HepG2 (cell line): ENCODE results near the gene WNT7B. TPM values are rescaled to one million over a fixed set of nuclear protein-coding genes. Genes with fewer than 3 reads are reported as not detected.

Source experiments
- ATAC-seq: fragments of 200-7000 bp; cut with Tn5 transposase; 3 replicates; pipeline ENCODE4 v1.9.1; 2020; ENCODE audit warnings: mild to moderate bottlenecking, moderate library complexity
- BruUV-seq: library from RNA; stranded (reverse); fragments of 400-500 nt; replicated peaks from 2 replicates; lab custom pipeline; 2021; lab: Mats Ljungman, UMichigan
- CTCF ChIA-PET: fragments of 300-600 bp; formaldehyde crosslinking; extraction: SDS; loops from one replicate; lab custom pipeline; 2021; ENCODE audit warnings: low total read pairs, inconsistent platforms, low intra/inter-chr PET ratio; lab: Yijun Ruan, JAX
- POLR2A ChIA-PET: fragments of 350-600 bp; sonication (Branson Sonifier 250); formaldehyde crosslinking; loops from one replicate; lab custom pipeline; 2020; ENCODE audit warnings: antibody characterized with exemption, inconsistent platforms; lab: Yijun Ruan, JAX
- DNase-seq: peaks from one replicate; pipeline ENCODE4 v3.0.0-alpha.2; 2015; ENCODE audit warnings: low spot score
- FAIRE-seq: peaks from 3 replicates; lab custom pipeline; 2011; peaks lifted over from hg19 to GRCh38; lab: Jason Lieb, UNC
- H2AFZ ChIP-seq: one replicate; pipeline ENCODE4 v1.6.1; 2011; ENCODE audit warnings: low read length, inconsistent platforms
- H3K27ac ChIP-seq: fragments of 300-600 bp; 3 replicates; pipeline ENCODE4 v1.8.0; 2011; ENCODE audit warnings: mixed run types, mild to moderate bottlenecking, mixed read lengths, low read length, inconsistent platforms; ENCODE audit not compliant: insufficient read depth; ENCODE audit errors: extremely low read length
- H3K27me3 ChIP-seq, 2 experiments: fragments of 200-600 bp in 1 of 2; 2 replicates in 1 of 2; 3 replicates in 1 of 2; pipeline versions ENCODE4 v1.6.0 to v1.8.0; 2011; ENCODE audit warnings: low read length in 2 of 2, mild to moderate bottlenecking in 2 of 2, moderate library complexity in 2 of 2, inconsistent platforms in 1 of 2; ENCODE audit not compliant: insufficient read depth in 2 of 2, control insufficient read depth in 1 of 2
- H3K36me3 ChIP-seq, 2 experiments: fragments of 200-600 bp in 1 of 2; replicated peaks in 1 of 2; 2 replicates in 1 of 2; 3 replicates in 1 of 2; pipeline versions ENCODE4 v1.5.1 to v1.8.0; 2011; ENCODE audit warnings: low read length in 2 of 2, inconsistent platforms in 1 of 2; ENCODE audit not compliant: insufficient read depth in 2 of 2, control insufficient read depth in 1 of 2
- H3K4me1 ChIP-seq: 2 replicates; pipeline ENCODE4 v1.5.1; 2012; ENCODE audit warnings: low read length, inconsistent platforms; ENCODE audit not compliant: insufficient read depth
- H3K4me2 ChIP-seq: 2 replicates; pipeline ENCODE4 v1.6.0; 2011; ENCODE audit warnings: low read depth, low read length, inconsistent platforms
- H3K4me3 ChIP-seq, 3 experiments: fragments of 200-600 bp in 1 of 3; sonication (generic), shearing (Covaris generic) in 1 of 3; replicated peaks in 1 of 3; 2 replicates each; pipeline ENCODE4 v1.5.1; 2011 to 2016; ENCODE audit warnings: low read length in 3 of 3, inconsistent platforms in 2 of 3, low read depth in 2 of 3, mild to moderate bottlenecking in 2 of 3, control low read depth in 1 of 3, mixed read lengths in 1 of 3; ENCODE audit not compliant: insufficient read depth in 1 of 3
- H3K79me2 ChIP-seq: one replicate; pipeline ENCODE4 v1.6.1; 2011; ENCODE audit warnings: low read length, inconsistent platforms; ENCODE audit not compliant: insufficient read depth
- H3K9ac ChIP-seq: 2 replicates; pipeline ENCODE4 v1.6.0; 2011; ENCODE audit warnings: mild to moderate bottlenecking, low read depth, low read length, inconsistent platforms; ENCODE audit not compliant: insufficient read depth
- H3K9me3 ChIP-seq: 2 replicates; pipeline ENCODE4 v1.5.1; 2012; ENCODE audit warnings: mild to moderate bottlenecking, low read length
- H4K20me1 ChIP-seq: 2 replicates; pipeline ENCODE4 v1.6.0; 2011; ENCODE audit warnings: inconsistent platforms, mild to moderate bottlenecking, low read length, moderate library complexity; ENCODE audit not compliant: insufficient read depth
- CREBL2 ChIP-seq: sonication (generic); formaldehyde crosslinking; IDR thresholded peaks from 2 replicates; pipeline ENCODE4 v1.8.1; 2023; ENCODE audit warnings: missing genetic modification reagents, mild to moderate bottlenecking, borderline replicate concordance
- GABPA ChIP-seq, 2 experiments: IDR thresholded peaks; 2 replicates each; pipeline ENCODE4 v1.6.1; 2011 to 2016; ENCODE audit warnings: low read depth in 2 of 2, low read length in 1 of 2, missing biosample characterization in 1 of 2, missing genetic modification characterization in 1 of 2
- KDM1A ChIP-seq: IDR thresholded peaks from 2 replicates; pipeline ENCODE4 v1.6.1; 2016; ENCODE audit warnings: missing compliant biosample characterization
- NCOA5 ChIP-seq: sonication (generic); formaldehyde crosslinking; IDR thresholded peaks from 2 replicates; pipeline ENCODE4 v1.4.0; 2020; ENCODE audit warnings: missing genetic modification reagents
- NRL ChIP-seq: sonication (generic); formaldehyde crosslinking; IDR thresholded peaks from 2 replicates; pipeline ENCODE4 v1.5.0; 2020; ENCODE audit warnings: missing genetic modification reagents, mild to moderate bottlenecking, moderate library complexity, borderline replicate concordance
- PCBP1 ChIP-seq: fragments of 200-400 bp; formaldehyde crosslinking; IDR thresholded peaks from 2 replicates; pipeline ENCODE4 v1.6.1; 2017; ENCODE audit warnings: mild to moderate bottlenecking, low read depth, low read length, borderline replicate concordance
- PHB2 ChIP-seq: fragments of 450-650 bp; IDR thresholded peaks from 2 replicates; pipeline ENCODE4 v1.6.1; 2018; ENCODE audit not compliant: partially characterized antibody
- PHF21A ChIP-seq: sonication (generic); formaldehyde crosslinking; IDR thresholded peaks from 2 replicates; pipeline ENCODE4 v1.5.0; 2020; ENCODE audit warnings: mild to moderate bottlenecking, missing genetic modification reagents
- RARA ChIP-seq: IDR thresholded peaks from 2 replicates; pipeline ENCODE4 v1.6.1; 2016; ENCODE audit warnings: missing genetic modification reagents, missing compliant biosample characterization
- SRY ChIP-seq: sonication (generic); formaldehyde crosslinking; IDR thresholded peaks from 2 replicates; pipeline ENCODE4 v1.8.0; 2022; ENCODE audit warnings: mild to moderate bottlenecking, missing genetic modification reagents
- SSRP1 ChIP-seq: IDR thresholded peaks from 2 replicates; pipeline ENCODE4 v1.6.1; 2016; ENCODE audit warnings: control low read depth
- ZMAT5 ChIP-seq: sonication (generic); formaldehyde crosslinking; IDR thresholded peaks from 2 replicates; pipeline ENCODE4 v1.5.0; 2020; ENCODE audit warnings: mild to moderate bottlenecking, low read depth, missing genetic modification reagents, borderline replicate concordance
- ZNF17 ChIP-seq: sonication (generic); formaldehyde crosslinking; IDR thresholded peaks from 2 replicates; pipeline ENCODE4 v1.5.0; 2020; ENCODE audit warnings: mild to moderate bottlenecking, missing genetic modification reagents
- ZNF224 ChIP-seq: sonication (generic); formaldehyde crosslinking; IDR thresholded peaks from 2 replicates; pipeline ENCODE4 v1.5.0; 2020; ENCODE audit warnings: mild to moderate bottlenecking, missing genetic modification reagents
- ZNF431 ChIP-seq: sonication (generic); formaldehyde crosslinking; IDR thresholded peaks from 2 replicates; pipeline ENCODE4 v1.9.0; 2022; ENCODE audit warnings: missing genetic modification reagents, low read depth, mild to moderate bottlenecking, borderline replicate concordance
- ZNF589 ChIP-seq: sonication (generic); formaldehyde crosslinking; conservative IDR thresholded peaks from 2 replicates; pipeline ENCODE4 v1.8.0; 2022; ENCODE audit warnings: mild to moderate bottlenecking, moderate library complexity, missing genetic modification reagents
- ZNF652 ChIP-seq: IDR thresholded peaks from 2 replicates; pipeline ENCODE4 v1.6.1; 2016; ENCODE audit warnings: low read depth, borderline replicate concordance
- ZNF749 ChIP-seq: sonication (generic); formaldehyde crosslinking; IDR thresholded peaks from 2 replicates; pipeline ENCODE4 v1.8.0; 2022; ENCODE audit warnings: mild to moderate bottlenecking, missing genetic modification reagents, moderate library complexity, borderline replicate concordance
- ZNF850 ChIP-seq: sonication (generic); formaldehyde crosslinking; conservative IDR thresholded peaks from 2 replicates; pipeline ENCODE4 v1.9.0; 2021; ENCODE audit warnings: mild to moderate bottlenecking, missing genetic modification reagents
- WGBS: methylation state at CpG from one replicate; pipeline ENCODE4 v1.1.6; 2017; ENCODE audit warnings: low lambda C conversion rate; 5-methylcytosine and 5-hydroxymethylcytosine counted together
- in situ Hi-C: cut with HindIII; loops from 2 replicates; pipeline ENCODE4 v1.10.0; 2017; ENCODE audit warnings: low pct_unique_long_range_greater_than_20kb; ENCODE audit not compliant: extremely low pct_ligation_motif_present
- intact Hi-C: fragments of 100-400 bp; cut with micrococcal nuclease; formaldehyde crosslinking; loops from one replicate; pipeline ENCODE4 v1.10.0; 2022; ENCODE audit not compliant: unreplicated experiment
- polyA plus RNA-seq, 8 experiments: library from polyadenylated mRNA; depleted of rRNA in 3 of 8; stranded (reverse) in 7 of 8; unstranded in 1 of 8; fragments of >200 nt; fragmentation: Illumina TruSeq in 4 of 8; extraction: Trizol in 4 of 8; gene quantifications; 2 replicates each; pipeline versions ENCODE4 v1.2.1 to v1.2.3, GENCODE V29; 2011 to 2016; ENCODE audit warnings: low read depth in 4 of 8, missing spikeins in 1 of 8, mixed read lengths in 1 of 8; ENCODE audit not compliant: insufficient read depth in 1 of 8
- total RNA-seq, 5 experiments: library from RNA; depleted of rRNA; stranded (reverse); fragments of >200 nt; fragmentation: Illumina TruSeq; extraction: Trizol; gene quantifications; 2 replicates each; pipeline ENCODE4 v1.2.3, GENCODE V29; 2016; ENCODE audit warnings: low read depth in 1 of 5
- TF ChIP-seq, protein P1 (sequence below): IDR thresholded peaks from 2 replicates; pipeline ENCODE4 v1.6.1; 2012; ENCODE audit warnings: low read length, improper control_type of control experiment

The WNT7B gene
- total and polyA plus RNA-seq, 2 of the 13 experiments (the other 11 are each of a cell fraction or from before 2014, with no cell fraction given) = 0.09 TPM; not detected in 1

DNA sequence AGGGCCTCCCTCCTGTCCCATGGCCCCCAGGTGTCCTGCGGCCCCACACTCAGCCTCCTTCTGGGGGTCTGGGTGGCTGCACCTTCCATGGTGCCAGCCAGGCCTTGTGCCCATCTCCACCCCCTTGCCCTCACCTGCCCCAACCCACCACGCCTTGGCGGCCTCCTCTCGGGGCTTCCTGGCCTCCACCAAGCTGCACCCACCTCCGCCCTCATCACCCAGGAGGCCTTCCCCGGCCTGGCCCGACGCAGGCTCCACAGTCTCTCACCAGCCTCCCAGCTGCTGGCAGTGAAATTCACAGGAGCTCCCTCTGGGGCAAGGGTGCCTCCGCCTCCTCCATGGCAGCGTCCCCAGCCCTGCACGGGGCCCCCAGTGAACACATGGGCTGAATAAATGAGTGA, 35.9 kb upstream of the WNT7B start:
- no peak overlapping the region; the same call in 1 of the 2 replicates for H3K9ac ChIP-seq
- no peak overlapping the region for H2AFZ ChIP-seq
- H3K36me3 ChIP-seq = no peaks in the 10 kb centered on the region
- POLR2A ChIA-PET = interaction anchor here (0.6 to 2.7 kb wide), 12 partner anchors 13 to 323 kb away, joined by 3 to 41 read pairs (median 4); partner anchors contain the start of genes TRMU and TTC38
- intact Hi-C loops (no loop called here), in situ Hi-C loops (loop anchor here (5.0 to 10.0 kb wide), 2 partner anchors 94 to 302 kb away; no protein-coding TSS in a partner anchor)
- FAIRE-seq = no peak
- peaks cover 6% of the 10 kb centered on the region for H3K9me3 ChIP-seq
- peaks cover 0 to 3% of the 10 kb centered on the region in 2 experiments; a peak in 1 of 5 replicates for H3K27me3 ChIP-seq
- H3K4me3 ChIP-seq = peak overlapping the region in 1 of 3 experiments; percentile 86; a peak in 1 of 6 replicates
- no TSS peak for BruUV-seq
- CTCF ChIA-PET = interaction anchor here (1.6 to 2.7 kb wide), 2 partner anchors 24 to 104 kb away, joined by 7 to 33 read pairs; no protein-coding TSS in a partner anchor
- no peaks in the 10 kb centered on the region for H3K79me2 ChIP-seq
- 75% methylated on average over 11 of the region's 11 CpGs for WGBS
- H3K27ac ChIP-seq = no peak overlapping the region
- no peak for DNase-seq
- H3K4me1 ChIP-seq = peaks cover 37% of the 10 kb centered on the region
- no peaks in the 10 kb centered on the region for H4K20me1 ChIP-seq
- peak overlapping the region; percentile 92 for H3K4me2 ChIP-seq
- peak; percentile 2 for ATAC-seq
- 0 out of 2 replicates have a peak, but pooled peaks have one; percentile 22 for TF ChIP-seq PCBP1
- no peak for TF ChIP-seq NCOA5 (CRISPR knock-in tag)
- TF ChIP-seq PHB2 = no peak
- no peak for TF ChIP-seq ZNF17 (CRISPR knock-in tag)
- TF ChIP-seq CREBL2 (CRISPR knock-in tag) = no peak
- no peak for TF ChIP-seq NRL (CRISPR knock-in tag)
- TF ChIP-seq RARA (CRISPR knock-in tag) = no peak
- no peak for TF ChIP-seq PHF21A (CRISPR knock-in tag)
- TF ChIP-seq ZNF431 = no peak
- no peak for TF ChIP-seq SRY (CRISPR knock-in tag)
- TF ChIP-seq ZMAT5 = no peak
- no peak for TF ChIP-seq ZNF749 (CRISPR knock-in tag)
- TF ChIP-seq ZNF224 (CRISPR knock-in tag) = no peak
- TF ChIP-seq SSRP1 = no peak
- no peak for TF ChIP-seq ZNF589 (CRISPR knock-in tag)
- no peak for TF ChIP-seq KDM1A (CRISPR knock-in tag)
- no peak for TF ChIP-seq ZNF652 (CRISPR knock-in tag)
- 0 out of 2 replicates have a peak, but pooled peaks have one; percentile 3 for TF ChIP-seq GABPA (IDR thresholded peaks at IDR 0.05; ENCODE audit: low read depth, low read length)
- no peak for TF ChIP-seq GABPA (CRISPR knock-in tag; IDR thresholded peaks at IDR 0.05; ENCODE audit: low read depth)
- TF ChIP-seq ZNF850 (CRISPR knock-in tag) = no peak
- TF ChIP-seq, protein P1, sequence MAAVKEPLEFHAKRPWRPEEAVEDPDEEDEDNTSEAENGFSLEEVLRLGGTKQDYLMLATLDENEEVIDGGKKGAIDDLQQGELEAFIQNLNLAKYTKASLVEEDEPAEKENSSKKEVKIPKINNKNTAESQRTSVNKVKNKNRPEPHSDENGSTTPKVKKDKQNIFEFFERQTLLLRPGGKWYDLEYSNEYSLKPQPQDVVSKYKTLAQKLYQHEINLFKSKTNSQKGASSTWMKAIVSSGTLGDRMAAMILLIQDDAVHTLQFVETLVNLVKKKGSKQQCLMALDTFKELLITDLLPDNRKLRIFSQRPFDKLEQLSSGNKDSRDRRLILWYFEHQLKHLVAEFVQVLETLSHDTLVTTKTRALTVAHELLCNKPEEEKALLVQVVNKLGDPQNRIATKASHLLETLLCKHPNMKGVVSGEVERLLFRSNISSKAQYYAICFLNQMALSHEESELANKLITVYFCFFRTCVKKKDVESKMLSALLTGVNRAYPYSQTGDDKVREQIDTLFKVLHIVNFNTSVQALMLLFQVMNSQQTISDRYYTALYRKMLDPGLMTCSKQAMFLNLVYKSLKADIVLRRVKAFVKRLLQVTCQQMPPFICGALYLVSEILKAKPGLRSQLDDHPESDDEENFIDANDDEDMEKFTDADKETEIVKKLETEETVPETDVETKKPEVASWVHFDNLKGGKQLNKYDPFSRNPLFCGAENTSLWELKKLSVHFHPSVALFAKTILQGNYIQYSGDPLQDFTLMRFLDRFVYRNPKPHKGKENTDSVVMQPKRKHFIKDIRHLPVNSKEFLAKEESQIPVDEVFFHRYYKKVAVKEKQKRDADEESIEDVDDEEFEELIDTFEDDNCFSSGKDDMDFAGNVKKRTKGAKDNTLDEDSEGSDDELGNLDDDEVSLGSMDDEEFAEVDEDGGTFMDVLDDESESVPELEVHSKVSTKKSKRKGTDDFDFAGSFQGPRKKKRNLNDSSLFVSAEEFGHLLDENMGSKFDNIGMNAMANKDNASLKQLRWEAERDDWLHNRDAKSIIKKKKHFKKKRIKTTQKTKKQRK = no peak
